MCF 10A (cell line): ENCODE results near the gene MOK. TPM values are rescaled to one million over a fixed set of nuclear protein-coding genes. Genes with fewer than 3 reads are reported as not detected.

Experiments
- BruUV-seq: library from RNA; stranded (reverse); fragments of 400-500 nt; replicated peaks from 2 replicates; lab custom pipeline; 2021; lab: Mats Ljungman, UMichigan
- CTCF ChIA-PET: fragments of 300-600 bp; sonication (Branson Sonifier 250); formaldehyde crosslinking; extraction: SDS; loops from one replicate; lab custom pipeline; 2021; ENCODE audit warnings: antibody characterized with exemption, inconsistent platforms; lab: Yijun Ruan, JAX
- POLR2A ChIA-PET: fragments of 300-600, 350-650 bp; sonication (Branson Sonifier 250); formaldehyde crosslinking; extraction: SDS; loops from one replicate; lab custom pipeline; 2020; ENCODE audit warnings: antibody characterized with exemption, inconsistent platforms; lab: Yijun Ruan, JAX
- DNase-seq: peaks from one replicate; pipeline ENCODE4 v3.0.0-alpha.2; 2018; ENCODE audit not compliant: unreplicated experiment
- H3K27ac Mint-ChIP-seq: one replicate; pipeline ENCODE4 v1.8.0; 2022; ENCODE audit warnings: mild to moderate bottlenecking, low read depth, mixed read lengths; ENCODE audit not compliant: unreplicated experiment
- H3K27me3 Mint-ChIP-seq: one replicate; pipeline ENCODE4 v1.8.0; 2022; ENCODE audit warnings: mixed read lengths; ENCODE audit not compliant: insufficient read depth, unreplicated experiment
- H3K36me3 Mint-ChIP-seq: one replicate; pipeline ENCODE4 v1.8.0; 2022; ENCODE audit warnings: mild to moderate bottlenecking, moderate library complexity, mixed read lengths; ENCODE audit not compliant: insufficient read depth, unreplicated experiment
- H3K4me1 Mint-ChIP-seq: one replicate; pipeline ENCODE4 v1.8.0; 2022; ENCODE audit warnings: mixed read lengths; ENCODE audit not compliant: insufficient read depth, unreplicated experiment
- H3K4me3 Mint-ChIP-seq: one replicate; pipeline ENCODE4 v1.8.0; 2022; ENCODE audit warnings: mild to moderate bottlenecking, moderate library complexity, mixed read lengths; ENCODE audit not compliant: unreplicated experiment
- H3K9me3 Mint-ChIP-seq: one replicate; pipeline ENCODE4 v1.8.0; 2022; ENCODE audit warnings: mixed read lengths; ENCODE audit not compliant: unreplicated experiment
- intact Hi-C: fragments of 100-400 bp; cut with micrococcal nuclease; formaldehyde crosslinking; loops from 2 replicates; pipeline ENCODE4 v1.14.1; 2022
- total RNA-seq: library from RNA; stranded (reverse); gene quantifications from 2 replicates; pipeline ENCODE4 v1.2.3, GENCODE V29; 2022
- TF ChIP-seq, protein P1 (sequence below): fragments of 200-600 bp; IDR thresholded peaks from one replicate; pipeline ENCODE4 v1.8.0; 2022; ENCODE audit warnings: antibody characterized with exemption, mild to moderate bottlenecking; ENCODE audit not compliant: unreplicated experiment

MOK gene
- total RNA-seq, 1 experiment from 2014 or later = 98.9 TPM

DNA sequence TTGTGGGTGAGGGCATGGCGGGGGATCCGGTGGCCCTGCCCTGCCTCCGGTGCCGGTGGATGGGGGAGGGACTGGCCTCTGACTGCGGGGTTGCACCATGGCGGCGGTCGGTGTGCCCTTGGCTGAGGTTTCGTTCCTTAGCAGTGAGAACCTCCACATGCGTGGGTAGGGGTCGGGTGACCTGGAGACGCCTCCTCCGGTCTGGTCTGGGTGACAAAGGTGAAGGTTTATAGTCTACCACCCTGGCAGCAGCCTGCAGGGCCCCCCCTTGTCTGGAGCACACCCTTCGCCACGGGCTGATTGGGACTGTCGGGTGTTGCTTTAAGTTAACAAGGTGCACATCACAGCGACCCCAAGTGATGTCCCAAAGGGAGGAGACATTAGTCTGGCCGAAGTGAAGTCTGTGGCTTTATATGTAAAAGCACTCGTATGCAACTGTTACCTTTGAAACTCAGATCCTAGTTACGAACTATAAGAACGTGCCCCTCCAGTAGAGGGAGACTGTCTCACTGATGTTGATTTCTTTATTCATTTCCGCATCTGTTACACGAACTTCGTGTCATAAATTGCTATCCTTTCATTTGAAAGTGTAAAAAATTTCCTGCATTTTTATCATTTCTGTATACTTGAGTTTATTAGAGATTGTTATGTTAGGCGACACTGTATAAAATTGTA, 90.8 kb downstream of the MOK start:
- ChIA-PET POLR2A (interaction anchor here (0.6 kb wide), 1 partner anchor 149 kb away, joined by 3 read pairs; the partner anchor contains the start of genes CINP and TECPR2), CTCF (no interaction called here)
- Mint-ChIP-seq H3K9me3 (no peaks in the 10 kb centered on the region), H3K4me3 (no peak overlapping the region), H3K36me3 (peaks cover 18% of the 10 kb centered on the region), H3K27me3 (no peaks in the 10 kb centered on the region), H3K27ac (no peak overlapping the region), H3K4me1 (no peaks in the 10 kb centered on the region)
- no TSS peak for BruUV-seq
- no peak for DNase-seq
- TF ChIP-seq, protein P1, sequence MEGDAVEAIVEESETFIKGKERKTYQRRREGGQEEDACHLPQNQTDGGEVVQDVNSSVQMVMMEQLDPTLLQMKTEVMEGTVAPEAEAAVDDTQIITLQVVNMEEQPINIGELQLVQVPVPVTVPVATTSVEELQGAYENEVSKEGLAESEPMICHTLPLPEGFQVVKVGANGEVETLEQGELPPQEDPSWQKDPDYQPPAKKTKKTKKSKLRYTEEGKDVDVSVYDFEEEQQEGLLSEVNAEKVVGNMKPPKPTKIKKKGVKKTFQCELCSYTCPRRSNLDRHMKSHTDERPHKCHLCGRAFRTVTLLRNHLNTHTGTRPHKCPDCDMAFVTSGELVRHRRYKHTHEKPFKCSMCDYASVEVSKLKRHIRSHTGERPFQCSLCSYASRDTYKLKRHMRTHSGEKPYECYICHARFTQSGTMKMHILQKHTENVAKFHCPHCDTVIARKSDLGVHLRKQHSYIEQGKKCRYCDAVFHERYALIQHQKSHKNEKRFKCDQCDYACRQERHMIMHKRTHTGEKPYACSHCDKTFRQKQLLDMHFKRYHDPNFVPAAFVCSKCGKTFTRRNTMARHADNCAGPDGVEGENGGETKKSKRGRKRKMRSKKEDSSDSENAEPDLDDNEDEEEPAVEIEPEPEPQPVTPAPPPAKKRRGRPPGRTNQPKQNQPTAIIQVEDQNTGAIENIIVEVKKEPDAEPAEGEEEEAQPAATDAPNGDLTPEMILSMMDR = no peak
- intact Hi-C loops = no loop called here

DNA sequence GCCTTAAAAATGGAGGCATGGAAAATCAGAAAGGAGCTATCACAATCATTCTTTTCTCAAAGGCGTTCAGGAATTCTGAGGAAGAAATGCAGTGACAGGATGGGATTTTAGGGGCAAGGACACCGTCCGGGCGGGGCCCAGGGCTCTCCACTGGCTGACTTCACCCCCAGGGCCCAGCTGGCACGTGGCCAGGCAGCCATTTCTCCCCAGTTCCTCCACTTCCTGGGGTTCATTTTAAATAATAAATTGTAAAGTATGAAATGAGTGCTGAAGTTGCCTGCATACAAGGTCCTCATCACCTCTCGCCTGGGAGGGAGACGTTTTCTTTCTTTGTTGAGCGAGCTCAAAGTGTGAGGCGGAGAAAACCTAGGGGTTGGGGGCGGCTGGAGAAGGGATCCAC, 91.5 kb downstream of the MOK start:
- BruUV-seq = no TSS peak
- H3K4me3 Mint-ChIP-seq = no peak overlapping the region
- POLR2A ChIA-PET = interaction anchor here (0.6 to 0.8 kb wide), 2 partner anchors 123 to 149 kb away, joined by 3 read pairs; no protein-coding TSS in a partner anchor
- intact Hi-C loops = no loop called here
- H3K27ac Mint-ChIP-seq = no peak overlapping the region
- no peaks in the 10 kb centered on the region for H3K9me3 Mint-ChIP-seq
- H3K36me3 Mint-ChIP-seq = peaks cover 21% of the 10 kb centered on the region
- no peak for DNase-seq
- CTCF ChIA-PET = interaction anchor here (0.7 to 1.2 kb wide), 3 partner anchors 23 to 388 kb away, joined by 3 to 6 read pairs (median 3); no protein-coding TSS in a partner anchor
- TF ChIP-seq, protein P1 = no peak
- no peaks in the 10 kb centered on the region for H3K27me3 Mint-ChIP-seq
- no peaks in the 10 kb centered on the region for H3K4me1 Mint-ChIP-seq

DNA sequence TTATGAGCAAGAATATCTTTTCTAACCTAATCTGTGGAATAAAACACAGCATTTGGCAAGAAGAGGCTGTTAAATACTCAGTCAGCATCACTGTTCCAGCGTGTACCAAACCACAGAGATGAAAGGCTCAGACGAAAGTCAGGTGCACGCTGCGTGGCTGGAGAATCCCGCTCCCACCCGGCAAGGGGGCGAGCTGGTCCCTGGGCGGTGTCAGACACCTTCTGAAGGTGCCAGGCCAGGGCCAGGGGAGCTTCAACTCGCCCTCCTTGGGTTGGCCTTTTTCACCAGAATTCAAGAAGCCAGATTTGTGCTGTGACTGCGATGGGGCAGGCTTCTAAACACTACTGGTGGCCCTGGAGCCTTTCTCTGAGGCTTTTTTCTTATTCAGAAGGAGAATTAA, 92.1 kb downstream of the MOK start:
- no peak for DNase-seq
- Mint-ChIP-seq H3K27ac (no peak overlapping the region), H3K4me3 (no peak overlapping the region), H3K4me1 (no peaks in the 10 kb centered on the region), H3K9me3 (no peaks in the 10 kb centered on the region), H3K36me3 (peaks cover 16% of the 10 kb centered on the region), H3K27me3 (no peaks in the 10 kb centered on the region)
- TF ChIP-seq, protein P1 = no peak
- POLR2A ChIA-PET = interaction anchor here (0.6 to 0.8 kb wide), 3 partner anchors 18 to 149 kb away, joined by 3 read pairs; no protein-coding TSS in a partner anchor
- CTCF ChIA-PET = interaction anchor here (0.7 to 1.2 kb wide), 3 partner anchors 22 to 388 kb away, joined by 3 to 6 read pairs (median 3); no protein-coding TSS in a partner anchor
- intact Hi-C loops = no loop called here
- BruUV-seq = no TSS peak

DNA sequence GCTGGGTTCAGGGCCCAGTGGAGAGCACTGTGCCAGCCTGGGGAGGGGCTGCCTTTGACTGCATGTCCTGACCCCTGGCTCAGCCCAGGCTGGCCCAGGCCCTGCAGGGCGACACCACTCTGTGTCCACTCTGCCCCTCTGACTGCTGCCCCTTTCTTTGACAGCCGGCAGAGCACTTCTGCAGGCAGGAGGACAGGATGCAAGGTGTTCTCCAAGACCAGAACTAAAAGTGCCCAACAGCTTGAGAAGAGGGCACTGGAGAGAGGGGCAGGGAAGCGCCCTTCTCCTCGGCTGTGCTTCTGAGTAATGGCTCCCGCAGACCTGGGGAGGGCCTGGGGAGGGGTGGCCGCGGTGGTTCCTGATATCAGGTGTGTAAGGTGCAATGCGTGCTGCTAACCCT, 92.6 kb downstream of the MOK start:
- H3K4me3 Mint-ChIP-seq = no peak overlapping the region
- intact Hi-C loops = no loop called here
- H3K27me3 Mint-ChIP-seq = no peaks in the 10 kb centered on the region
- POLR2A ChIA-PET = interaction anchor here (0.7 kb wide), 1 partner anchor 19 kb away, joined by 3 read pairs; no protein-coding TSS in a partner anchor
- TF ChIP-seq, protein P1 = no peak
- no peaks in the 10 kb centered on the region for H3K9me3 Mint-ChIP-seq
- DNase-seq = no peak
- CTCF ChIA-PET = interaction anchor here (1.0 to 1.2 kb wide), 2 partner anchors 21 to 86 kb away, joined by 3 to 6 read pairs; no protein-coding TSS in a partner anchor
- BruUV-seq = no TSS peak
- peaks cover 14% of the 10 kb centered on the region for H3K36me3 Mint-ChIP-seq
- H3K27ac Mint-ChIP-seq = no peak overlapping the region
- no peaks in the 10 kb centered on the region for H3K4me1 Mint-ChIP-seq
